ENCODE results near the gene SRPK2.

- TF ChIP-seq CTCF (IDR thresholded peaks at IDR 0.05; ENCODE audit: low read length) (no peak), EZH2 (IDR thresholded peaks at IDR 0.05; ENCODE audit: borderline replicate concordance, low read length) (no peak)
Observed at GRCh38 chr7:105345725-105346124, 43.0 kb downstream of the SRPK2 start.

Data from OCI-LY1 (cell line).